Ectodermal cell (in vitro differentiated cells): ENCODE measurements around the gene CDK16.
"Not testable (repeated sequence)": the region's sequence is repeated elsewhere in the genome, so short reads cannot be mapped to it uniquely, and the experiment has no call there.

Source experiments
- H3K27ac ChIP-seq: 2 replicates; pipeline ENCODE4 v1.7.0; 2013; ENCODE audit warnings: mild to moderate bottlenecking, low read depth, low read length; ENCODE audit not compliant: insufficient read depth, poor library complexity, severe bottlenecking
- H3K27me3 ChIP-seq: 2 replicates; pipeline ENCODE4 v1.7.0; 2013; ENCODE audit warnings: mild to moderate bottlenecking, low read length; ENCODE audit not compliant: insufficient read depth, control insufficient read depth, poor library complexity, severe bottlenecking
- H3K36me3 ChIP-seq: one replicate; pipeline ENCODE4 v1.7.0; 2013; ENCODE audit warnings: low read length; ENCODE audit not compliant: control insufficient read depth, insufficient read depth
- H3K4me1 ChIP-seq: one replicate; pipeline ENCODE4 v1.7.0; 2013; ENCODE audit warnings: low read length; ENCODE audit not compliant: control insufficient read depth, insufficient read depth
- H3K4me3 ChIP-seq: 2 replicates; pipeline ENCODE4 v1.7.0; 2013; ENCODE audit warnings: low read depth, low read length, control low read depth; ENCODE audit not compliant: insufficient read depth
- H3K9me3 ChIP-seq: 2 replicates; pipeline ENCODE4 v1.7.0; 2013; ENCODE audit warnings: mild to moderate bottlenecking, low read length, moderate library complexity; ENCODE audit not compliant: control insufficient read depth
- WGBS, 2 experiments: methylation state at CpG; one replicate each; pipeline ENCODE4 v1.1.7; 2013; ENCODE audit warnings: missing lambda C conversion rate in 2 of 2; 5-methylcytosine and 5-hydroxymethylcytosine counted together

CDK16 gene

DNA sequence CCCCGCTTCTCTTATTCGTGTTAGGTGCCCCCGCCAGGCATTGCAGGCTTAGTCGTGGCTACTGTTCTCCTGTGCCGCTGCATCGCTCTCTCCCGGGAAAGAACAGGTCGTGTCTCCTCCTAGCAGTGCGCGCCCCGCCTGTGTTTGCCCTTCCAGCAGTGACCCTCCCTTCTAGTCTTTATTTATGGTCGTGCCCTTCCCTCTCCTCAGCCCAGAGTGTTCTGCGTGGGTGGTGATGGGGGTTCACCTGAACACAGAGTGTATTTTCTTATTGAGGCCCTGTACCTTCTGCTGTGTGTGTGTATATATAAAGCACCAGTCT is 29.5 kb downstream of the CDK16 start:
- Histone ChIP-seq H3K9me3 (no peaks in the 10 kb centered on the region), H3K27ac (no peak overlapping the region), H3K27me3 (no peaks in the 10 kb centered on the region), H3K36me3 (peaks cover 6% of the 10 kb centered on the region), H3K4me3 (no peak overlapping the region), H3K4me1 (no peaks in the 10 kb centered on the region)
- 93 to 95% methylated on average over 12 of the region's 13 CpGs for WGBS, 2 experiments

DNA sequence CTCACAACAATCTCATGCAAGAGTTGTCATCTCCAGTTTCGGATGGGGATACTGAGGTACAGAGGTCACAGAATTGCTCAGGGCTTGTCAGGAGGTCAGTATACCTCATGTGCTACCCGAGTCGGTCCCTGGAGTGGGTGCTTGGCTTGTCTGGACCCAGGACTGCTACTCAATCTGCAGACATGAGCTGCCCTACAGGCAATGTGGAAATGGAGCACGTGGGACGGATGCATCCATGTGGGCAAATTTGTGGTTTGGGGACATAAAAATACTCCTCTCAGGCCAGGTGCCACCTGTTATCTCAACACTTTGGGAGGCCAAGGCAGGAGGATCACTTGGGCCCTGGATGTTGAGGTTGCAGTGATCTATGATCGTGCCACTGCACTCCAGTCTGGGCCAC is 30.1 kb downstream of the CDK16 start:
- no peaks in the 10 kb centered on the region for H3K4me1 ChIP-seq
- WGBS, 2 experiments, result 92 to 97% methylated on average over 6 of the region's 6 CpGs
- no peaks in the 10 kb centered on the region for H3K9me3 ChIP-seq
- no peaks in the 10 kb centered on the region for H3K27me3 ChIP-seq
- H3K36me3 ChIP-seq, result peaks cover 6% of the 10 kb centered on the region
- no peak overlapping the region for H3K27ac ChIP-seq
- H3K4me3 ChIP-seq, result no peak overlapping the region

DNA sequence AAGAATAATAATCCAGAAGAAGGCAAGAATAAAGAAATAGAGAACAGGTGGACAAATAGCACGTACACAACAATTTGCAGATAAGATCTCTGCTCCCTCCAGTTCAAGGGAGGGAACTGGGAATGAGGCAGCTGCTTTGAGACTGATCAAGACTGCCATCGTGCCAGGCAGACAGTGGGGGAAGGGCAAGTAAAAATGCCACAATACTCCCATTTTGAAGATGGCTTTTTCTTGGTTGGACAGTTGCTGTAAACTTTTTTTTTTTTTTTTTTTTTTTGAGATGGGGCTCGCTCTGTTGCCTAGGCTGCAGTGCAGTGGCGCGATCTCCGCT is 31.5 kb downstream of the CDK16 start:
- H3K4me1 ChIP-seq, result no peaks in the 10 kb centered on the region
- no peaks in the 10 kb centered on the region for H3K9me3 ChIP-seq
- no peak overlapping the region for H3K27ac ChIP-seq
- peaks cover 6% of the 10 kb centered on the region for H3K36me3 ChIP-seq
- no peaks in the 10 kb centered on the region for H3K27me3 ChIP-seq
- H3K4me3 ChIP-seq, result no peak overlapping the region
- WGBS, 2 experiments, result 84 to 95% methylated on average over 6 of the region's 6 CpGs

DNA sequence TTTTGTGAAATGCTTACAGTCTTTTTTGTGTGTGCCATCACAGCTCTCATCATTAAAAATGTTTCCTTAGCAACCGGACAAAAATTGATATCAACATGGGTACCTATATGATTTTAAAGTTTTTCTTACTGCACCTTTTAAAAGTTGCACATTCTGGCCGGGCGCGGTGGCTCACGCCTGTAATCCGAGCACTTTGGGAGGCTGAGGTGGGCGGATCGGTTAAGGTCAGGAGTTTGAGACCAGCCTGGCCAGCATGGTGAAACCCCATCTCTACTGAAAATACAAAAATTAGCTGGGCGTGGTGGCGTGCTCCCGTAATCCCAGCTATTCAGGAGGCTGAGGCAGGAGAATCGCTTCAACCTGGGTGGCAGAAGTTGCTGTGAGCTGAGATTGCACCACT is 39.1 kb downstream of the CDK16 start:
- not testable (repeated sequence) for H3K9me3 ChIP-seq, H3K36me3 ChIP-seq, H3K4me3 ChIP-seq, H3K4me1 ChIP-seq, H3K27ac ChIP-seq, H3K27me3 ChIP-seq
- WGBS, 2 experiments, result 95 to 97% methylated on average over 11 to 12 of the region's 12 CpGs

DNA sequence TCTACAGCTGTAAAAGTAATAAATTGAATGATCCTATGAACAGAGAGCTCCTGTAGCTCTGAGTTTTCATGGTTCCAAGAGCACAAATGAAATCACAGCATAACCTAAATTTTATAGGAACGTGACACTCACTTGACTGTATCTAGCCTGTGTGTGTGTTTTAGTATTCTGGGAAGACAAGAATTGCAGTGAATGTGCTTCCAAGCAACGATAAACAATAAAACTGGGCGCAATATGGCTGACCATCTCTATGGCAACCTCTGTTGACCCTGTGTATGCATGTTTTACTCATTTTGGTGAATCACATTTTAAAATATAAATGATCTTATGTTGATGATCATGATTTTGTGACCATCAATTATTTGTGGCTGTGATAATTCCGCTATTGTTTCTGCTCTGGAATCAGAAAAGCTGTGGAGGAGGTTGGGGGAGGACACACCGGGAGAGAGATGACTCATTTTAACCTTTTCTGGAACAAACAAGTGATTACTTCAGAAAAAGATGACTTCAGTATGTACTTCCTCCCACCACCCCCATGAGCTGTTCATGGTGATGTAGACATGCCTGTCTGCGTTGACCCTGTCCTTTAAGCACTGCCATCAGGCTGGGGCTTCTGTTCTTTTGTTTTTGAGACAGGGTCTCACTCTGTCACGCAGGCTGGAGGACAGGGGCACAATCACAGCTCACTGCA is 46.1 kb downstream of the CDK16 start:
- H3K4me3 ChIP-seq, result no peak overlapping the region
- H3K27ac ChIP-seq, result no peak overlapping the region
- no peaks in the 10 kb centered on the region for H3K27me3 ChIP-seq
- no peaks in the 10 kb centered on the region for H3K36me3 ChIP-seq
- H3K4me1 ChIP-seq, result no peaks in the 10 kb centered on the region
- H3K9me3 ChIP-seq, result no peaks in the 10 kb centered on the region
- WGBS, 2 experiments, result 80 to 88% methylated on average over 7 of the region's 7 CpGs

DNA sequence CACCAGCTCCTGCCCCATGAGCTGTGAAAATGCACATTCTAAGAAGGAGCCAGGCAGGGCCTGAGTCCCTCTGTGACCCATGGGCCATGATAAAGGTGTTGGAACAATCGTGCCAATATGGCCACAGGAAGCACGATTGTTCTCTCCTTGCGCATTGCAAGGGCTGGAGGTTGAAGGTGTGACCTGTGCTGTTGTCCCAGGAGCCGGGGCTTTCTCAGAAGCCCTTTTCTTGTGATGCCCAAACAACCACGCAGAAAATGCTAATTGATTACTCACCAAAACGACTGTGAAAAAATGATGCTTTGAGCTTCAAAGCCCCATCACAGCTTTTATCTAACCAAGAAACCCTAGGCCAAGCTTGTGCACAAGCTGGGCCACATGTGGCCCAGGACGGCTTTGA is 48.2 kb downstream of the CDK16 start:
- Histone ChIP-seq H3K27me3 (no peaks in the 10 kb centered on the region), H3K4me3 (no peak overlapping the region), H3K27ac (no peak overlapping the region), H3K36me3 (no peaks in the 10 kb centered on the region), H3K9me3 (no peaks in the 10 kb centered on the region), H3K4me1 (no peaks in the 10 kb centered on the region)
- WGBS, 2 experiments, result 72 to 84% methylated on average over 7 of the region's 7 CpGs

DNA sequence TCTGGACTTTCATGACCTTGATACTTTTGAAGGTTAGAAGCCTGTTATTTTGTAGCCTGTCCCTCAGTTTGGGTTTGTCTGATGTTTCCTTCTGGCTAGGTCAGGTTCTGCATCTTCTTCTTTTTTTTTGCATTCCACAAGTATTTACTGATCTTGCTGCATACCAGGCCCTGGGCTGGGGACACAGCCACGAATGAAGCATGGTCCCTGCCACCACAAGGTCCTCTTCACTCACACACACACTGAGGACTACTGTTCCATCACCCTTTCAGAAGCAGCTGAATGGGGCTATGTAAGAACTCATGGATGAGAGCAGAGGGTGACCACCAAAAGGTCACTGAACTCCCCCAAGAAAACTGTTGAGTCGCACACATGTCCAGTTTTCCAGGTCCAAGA is 53.5 kb downstream of the CDK16 start:
- H3K27me3 ChIP-seq, result no peaks in the 10 kb centered on the region

DNA sequence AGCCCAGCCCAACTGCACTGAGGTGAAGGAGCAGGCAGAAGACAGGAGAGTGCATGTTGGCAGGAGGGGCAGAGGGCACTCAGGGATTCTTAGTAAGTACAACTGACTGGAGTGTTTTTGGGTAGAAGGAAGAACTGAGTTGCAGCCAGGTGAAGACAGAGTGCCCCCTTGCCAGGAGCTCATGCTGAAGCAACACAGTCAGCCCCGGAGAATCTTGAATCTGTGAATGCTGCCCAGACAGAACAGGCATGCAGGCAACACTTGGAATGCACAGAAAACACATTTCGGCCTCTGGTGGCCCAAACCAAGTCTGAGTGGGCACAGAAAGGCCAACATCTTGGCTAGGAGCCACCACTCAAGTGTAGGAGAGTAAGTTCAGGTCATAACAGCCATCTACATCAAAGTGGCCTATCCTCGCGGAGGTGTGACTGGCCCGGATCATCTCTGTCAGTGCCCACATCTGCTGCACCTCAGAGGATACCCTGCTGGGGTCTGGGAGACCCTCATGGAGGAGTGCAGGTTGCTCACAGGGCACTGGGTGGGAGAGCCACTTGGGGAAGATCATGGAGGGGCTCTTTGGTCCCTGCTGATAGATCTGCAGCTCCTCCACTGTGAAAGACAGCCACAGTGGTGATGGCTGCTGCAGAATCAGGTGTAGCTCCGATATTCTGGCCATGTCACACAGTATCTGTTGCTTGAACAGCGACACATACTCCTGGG is 54.7 kb downstream of the CDK16 start:
- no peak overlapping the region for H3K27ac ChIP-seq
- 82 to 84% methylated on average over 7 of the region's 7 CpGs for WGBS, 2 experiments
- no peaks in the 10 kb centered on the region for H3K27me3 ChIP-seq
- no peak overlapping the region for H3K4me3 ChIP-seq
- no peaks in the 10 kb centered on the region for H3K4me1 ChIP-seq
- H3K9me3 ChIP-seq, result no peaks in the 10 kb centered on the region
- no peaks in the 10 kb centered on the region for H3K36me3 ChIP-seq

More for the DNA sequence above, 53.5 kb downstream of the CDK16 start:
- Histone ChIP-seq H3K27ac (no peak overlapping the region), H3K4me3 (no peak overlapping the region), H3K36me3 (no peaks in the 10 kb centered on the region), H3K9me3 (no peaks in the 10 kb centered on the region), H3K4me1 (no peaks in the 10 kb centered on the region)
- WGBS, 2 experiments, result 85 to 93% methylated on average over 1 to 2 of the region's 2 CpGs

DNA sequence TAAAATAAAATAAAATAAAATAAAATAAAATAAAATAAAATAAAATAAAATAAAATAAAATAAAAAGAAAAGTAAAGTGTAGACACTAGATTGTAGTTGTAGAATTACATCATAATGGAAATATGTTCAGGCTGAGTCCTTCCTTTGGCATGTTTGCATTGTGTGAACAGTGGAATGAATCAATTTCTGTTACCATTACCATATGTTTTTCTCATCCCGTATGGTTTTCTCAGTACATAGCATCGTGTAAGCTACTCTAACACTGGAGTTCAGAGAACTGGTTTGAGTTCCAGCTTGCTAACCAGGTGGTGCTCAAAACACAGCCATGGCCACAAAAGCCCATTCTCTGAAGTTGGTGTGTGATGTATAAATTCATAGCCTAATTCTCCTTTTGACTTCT is 60.2 kb downstream of the CDK16 start:
- no peak overlapping the region for H3K27ac ChIP-seq
- no peaks in the 10 kb centered on the region for H3K4me1 ChIP-seq
- H3K27me3 ChIP-seq, result no peaks in the 10 kb centered on the region
- no peaks in the 10 kb centered on the region for H3K9me3 ChIP-seq
- 88 to 97% methylated on average over 2 of the region's 2 CpGs for WGBS, 2 experiments
- no peaks in the 10 kb centered on the region for H3K36me3 ChIP-seq
- no peak overlapping the region for H3K4me3 ChIP-seq
